Keratinocyte (primary cell): ENCODE measurements around the gene APBB1IP. TPM values are rescaled to one million over a fixed set of nuclear protein-coding genes. Genes with fewer than 3 reads are reported as not detected.

ENCODE experiments used
- DNase-seq: peaks from one replicate; pipeline ENCODE4 v3.0.0-alpha.2; 2011; ENCODE audit warnings: low read depth, missing footprints, low spot score
- FAIRE-seq: peaks from 2 replicates; lab custom pipeline; 2011; peaks lifted over from hg19 to GRCh38; lab: Jason Lieb, UNC
- H2AFZ ChIP-seq: 2 replicates; pipeline ENCODE4 v1.6.0; 2012; ENCODE audit warnings: low read length, control low read depth, inconsistent platforms; ENCODE audit not compliant: control insufficient read depth
- H3K27ac ChIP-seq: 2 replicates; pipeline ENCODE4 v1.5.1; 2011; ENCODE audit warnings: low read length; ENCODE audit not compliant: control insufficient read depth, insufficient read depth
- H3K27me3 ChIP-seq: 3 replicates; pipeline ENCODE4 v1.6.0; 2011; ENCODE audit warnings: low read length; ENCODE audit not compliant: control insufficient read depth, insufficient read depth; ENCODE audit errors: extremely low read depth
- H3K36me3 ChIP-seq, 2 experiments: 2 replicates in 1 of 2; 3 replicates in 1 of 2; pipeline ENCODE4 v1.5.1; 2011; ENCODE audit warnings: low read length in 2 of 2, mild to moderate bottlenecking in 1 of 2; ENCODE audit not compliant: control insufficient read depth in 2 of 2, insufficient read depth in 2 of 2; ENCODE audit errors: extremely low read depth in 1 of 2
- H3K4me1 ChIP-seq: 3 replicates; pipeline ENCODE4 v1.5.1; 2011; ENCODE audit warnings: low read length; ENCODE audit not compliant: control insufficient read depth, insufficient read depth; ENCODE audit errors: extremely low read depth
- H3K4me2 ChIP-seq: 3 replicates; pipeline ENCODE4 v1.6.0; 2011; ENCODE audit warnings: low read depth, low read length; ENCODE audit not compliant: control insufficient read depth, insufficient read depth; ENCODE audit errors: extremely low read depth
- H3K4me3 ChIP-seq, 3 experiments: fragments of 200-600 bp in 1 of 3; sonication (generic) in 1 of 3; 2 replicates in 2 of 3; 3 replicates in 1 of 3; pipeline ENCODE4 v1.5.1; 2011 to 2016; ENCODE audit warnings: low read length in 3 of 3, mild to moderate bottlenecking in 3 of 3, control low read depth in 2 of 3, inconsistent platforms in 1 of 3, low read depth in 1 of 3, mixed read lengths in 1 of 3, mixed run types in 1 of 3, moderate library complexity in 1 of 3; ENCODE audit not compliant: control insufficient read depth in 2 of 3, insufficient read depth in 2 of 3; ENCODE audit errors: extremely low read depth in 1 of 3
- H3K79me2 ChIP-seq: 2 replicates; pipeline ENCODE4 v1.6.0; 2012; ENCODE audit warnings: low read length; ENCODE audit not compliant: control insufficient read depth, insufficient read depth
- H3K9ac ChIP-seq: 3 replicates; pipeline ENCODE4 v1.6.0; 2011; ENCODE audit warnings: low read length; ENCODE audit not compliant: control insufficient read depth, insufficient read depth; ENCODE audit errors: extremely low read depth
- H3K9me1 ChIP-seq: 3 replicates; pipeline ENCODE4 v1.6.0; 2011; ENCODE audit warnings: low read length; ENCODE audit not compliant: control insufficient read depth, insufficient read depth; ENCODE audit errors: extremely low read depth
- H3K9me3 ChIP-seq: 2 replicates; pipeline ENCODE4 v1.5.1; 2012; ENCODE audit warnings: low read depth, low read length; ENCODE audit not compliant: control insufficient read depth
- H4K20me1 ChIP-seq: 3 replicates; pipeline ENCODE4 v1.6.0; 2011; ENCODE audit warnings: low read length; ENCODE audit not compliant: control insufficient read depth, insufficient read depth; ENCODE audit errors: extremely low read depth
- CTCF ChIP-seq, 3 experiments: IDR thresholded peaks in 1 of 3; conservative IDR thresholded peaks in 1 of 3; optimal IDR thresholded peaks in 1 of 3; 2 replicates in 2 of 3; 3 replicates in 1 of 3; pipeline versions ENCODE3 to v1.5.1; 2011; ENCODE audit warnings: low read length in 3 of 3, mild to moderate bottlenecking in 3 of 3, moderate library complexity in 2 of 3, control low read depth in 1 of 3, inconsistent platforms in 1 of 3; ENCODE audit not compliant: insufficient read depth in 2 of 3; ENCODE audit errors: extremely low read depth in 1 of 3
- EZH2 ChIP-seq: IDR thresholded peaks from one replicate; pipeline ENCODE4 v1.6.1; 2012; ENCODE audit warnings: inconsistent platforms, mild to moderate bottlenecking, low read length, moderate library complexity
- dilution Hi-C: fragments of 300-500 bp; cut with MboI; formaldehyde crosslinking; loops from one replicate; pipeline ENCODE4 v1.7.0; 2020; ENCODE audit warnings: low sequenced_read_pairs; ENCODE audit not compliant: extremely low pct_ligation_motif_present
- polyA plus RNA-seq, 5 experiments: library from polyadenylated mRNA; depleted of rRNA in 3 of 5; stranded (reverse) in 3 of 5; stranded (forward) in 1 of 5; unstranded in 1 of 5; fragments of >200 nt; gene quantifications; 1 replicate in 1 of 5; 2 replicates in 3 of 5; 3 replicates in 1 of 5; pipeline versions ENCODE4 v1.2.1 to v1.2.3, GENCODE V29; 2011 to 2012; ENCODE audit warnings: missing spikeins in 2 of 5, low read depth in 1 of 5, low replicate concordance in 1 of 5

Gene APBB1IP
- polyA plus RNA-seq, 1 donor (not counting 4 experiments of a cell fraction or from before 2014, with no cell fraction given) = not detected

- FAIRE-seq (no peak), DNase-seq (no peak)
- TF ChIP-seq CTCF (optimal IDR thresholded peaks at IDR 0.05 in 1 of 3, IDR thresholded peaks at IDR 0.05 in 1 of 3, conservative IDR thresholded peaks at IDR 0.05 in 1 of 3; ENCODE audit: extremely low read depth in 1 of 3, insufficient read depth in 2 of 3, low read length in 3 of 3) (no peak), EZH2 (no peak)
- dilution Hi-C loops = no loop called here
- H3K36me3 ChIP-seq = no peaks in the 10 kb centered on the region
- no peak overlapping the region for H3K9ac ChIP-seq
- H2AFZ ChIP-seq = no peak overlapping the region
- no peaks in the 10 kb centered on the region for H3K9me3 ChIP-seq
- H3K4me3 ChIP-seq = no peak overlapping the region
- no peaks in the 10 kb centered on the region for H3K27me3 ChIP-seq
- no peak overlapping the region for H3K27ac ChIP-seq
- H3K4me1 ChIP-seq = no peaks in the 10 kb centered on the region
- no peak overlapping the region for H3K4me2 ChIP-seq
- no peaks in the 10 kb centered on the region for H3K79me2 ChIP-seq
- no peaks in the 10 kb centered on the region for H4K20me1 ChIP-seq
- H3K9me1 ChIP-seq = no peaks in the 10 kb centered on the region
These were observed 30.7 kb upstream of the APBB1IP start for GRCh38 chr10:26407406-26407969.

- Histone ChIP-seq H2AFZ (no peak overlapping the region), H3K27ac (no peak overlapping the region), H3K79me2 (no peaks in the 10 kb centered on the region), H4K20me1 (no peaks in the 10 kb centered on the region), H3K36me3 (no peaks in the 10 kb centered on the region), H3K9ac (no peak overlapping the region), H3K27me3 (no peaks in the 10 kb centered on the region), H3K4me3 (no peak overlapping the region), H3K9me1 (no peaks in the 10 kb centered on the region), H3K9me3 (no peaks in the 10 kb centered on the region), H3K4me1 (no peaks in the 10 kb centered on the region), H3K4me2 (no peak overlapping the region)
- no peak for FAIRE-seq
- dilution Hi-C loops = no loop called here
- TF ChIP-seq CTCF (optimal IDR thresholded peaks at IDR 0.05 in 1 of 3, IDR thresholded peaks at IDR 0.05 in 1 of 3, conservative IDR thresholded peaks at IDR 0.05 in 1 of 3; ENCODE audit: extremely low read depth in 1 of 3, insufficient read depth in 2 of 3, low read length in 3 of 3) = no peak
- no peak for DNase-seq
These were observed 29.2 kb upstream of the APBB1IP start for GRCh38 chr10:26408858-26409494.
